Panc1 (cell line): ENCODE results near the gene COQ5.

Source experiments
- POLR2AphosphoS5 ChIP-seq: IDR thresholded peaks from 2 replicates; pipeline ENCODE4 v1.6.1; 2012; ENCODE audit warnings: mild to moderate bottlenecking, low read depth, low read length, moderate library complexity
- TF ChIP-seq, protein P1 (sequence below): fragments of 450-650 bp; IDR thresholded peaks from 2 replicates; pipeline ENCODE4 v1.5.1; 2017; ENCODE audit warnings: mild to moderate bottlenecking

DNA sequence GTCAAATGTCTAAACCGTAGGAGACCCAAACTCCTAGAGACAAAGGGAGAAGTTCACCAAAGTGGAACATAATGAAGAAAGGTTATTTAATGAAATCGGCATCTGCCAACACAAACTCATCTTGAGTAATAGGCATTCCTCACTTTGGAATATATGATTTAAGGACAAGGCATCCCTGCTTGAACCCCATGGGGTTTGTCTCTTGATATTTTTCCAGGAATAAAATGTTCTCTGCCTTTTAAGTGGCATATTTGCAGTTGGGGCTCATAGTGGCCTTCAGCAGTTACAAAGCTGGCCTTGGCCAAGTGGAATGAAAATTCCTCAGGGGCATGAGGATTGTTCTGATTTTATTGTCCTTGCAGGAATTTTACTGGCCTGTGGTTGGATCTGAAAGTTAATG, 45.1 kb upstream of the COQ5 start:
- TF ChIP-seq, protein P1, sequence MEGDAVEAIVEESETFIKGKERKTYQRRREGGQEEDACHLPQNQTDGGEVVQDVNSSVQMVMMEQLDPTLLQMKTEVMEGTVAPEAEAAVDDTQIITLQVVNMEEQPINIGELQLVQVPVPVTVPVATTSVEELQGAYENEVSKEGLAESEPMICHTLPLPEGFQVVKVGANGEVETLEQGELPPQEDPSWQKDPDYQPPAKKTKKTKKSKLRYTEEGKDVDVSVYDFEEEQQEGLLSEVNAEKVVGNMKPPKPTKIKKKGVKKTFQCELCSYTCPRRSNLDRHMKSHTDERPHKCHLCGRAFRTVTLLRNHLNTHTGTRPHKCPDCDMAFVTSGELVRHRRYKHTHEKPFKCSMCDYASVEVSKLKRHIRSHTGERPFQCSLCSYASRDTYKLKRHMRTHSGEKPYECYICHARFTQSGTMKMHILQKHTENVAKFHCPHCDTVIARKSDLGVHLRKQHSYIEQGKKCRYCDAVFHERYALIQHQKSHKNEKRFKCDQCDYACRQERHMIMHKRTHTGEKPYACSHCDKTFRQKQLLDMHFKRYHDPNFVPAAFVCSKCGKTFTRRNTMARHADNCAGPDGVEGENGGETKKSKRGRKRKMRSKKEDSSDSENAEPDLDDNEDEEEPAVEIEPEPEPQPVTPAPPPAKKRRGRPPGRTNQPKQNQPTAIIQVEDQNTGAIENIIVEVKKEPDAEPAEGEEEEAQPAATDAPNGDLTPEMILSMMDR, result no peak
- TF ChIP-seq POLR2AphosphoS5, result no peak
